Measurements from ENCODE around the gene E2F6.

- no peak for TF ChIP-seq MXI1 (IDR thresholded peaks at IDR 0.05; ENCODE audit: low read depth, low read length)
- TF ChIP-seq SP1 (IDR thresholded peaks at IDR 0.05; ENCODE audit: low read depth, low read length) = no peak
- TF ChIP-seq CTCF (IDR thresholded peaks at IDR 0.05 in 2 of 3, conservative IDR thresholded peaks at IDR 0.05 in 1 of 3; ENCODE audit: control insufficient read depth in 2 of 3, extremely low read depth in 1 of 3, insufficient read depth in 1 of 3, low read depth in 3 of 3, low read length in 3 of 3) = no peak
- no peak for TF ChIP-seq LARP7 (IDR thresholded peaks at IDR 0.05)
- TF ChIP-seq ZNF274 (IDR thresholded peaks at IDR 0.05; ENCODE audit: insufficient read depth, insufficient read length) = no peak
- TF ChIP-seq RELA (IDR thresholded peaks at IDR 0.05; ENCODE audit: borderline replicate concordance, partially characterized antibody) = no peak
- TF ChIP-seq MEF2A (IDR thresholded peaks at IDR 0.05; ENCODE audit: insufficient read depth, low read depth, low read length) = no peak
- no peak for TF ChIP-seq BCL11A (IDR thresholded peaks at IDR 0.05; ENCODE audit: low read depth, low read length)
- no peak for TF ChIP-seq MYC (IDR thresholded peaks at IDR 0.05; ENCODE audit: insufficient read depth, insufficient read length, insufficient replicate concordance, low read length, severe bottlenecking)
- no peak for TF ChIP-seq POLR2A (IDR thresholded peaks at IDR 0.05; ENCODE audit: low read depth, low read length)
- no peak for TF ChIP-seq EZH2 (IDR thresholded peaks at IDR 0.05; ENCODE audit: borderline replicate concordance, control insufficient read depth, low read depth, low read length)
- TF ChIP-seq ELK1 (IDR thresholded peaks at IDR 0.05; ENCODE audit: low read depth, low read length) = no peak
Measured at GRCh38 chr2:11421863-11422490, 44.0 kb downstream of the E2F6 start.
